HG02938 (cell line): ENCODE results near the gene TMOD2.

Experiments used
- ATAC-seq: cut with Tn5 transposase; IDR thresholded peaks from one replicate; pipeline ENCODE4 v1.9.1; 2021; ENCODE audit warnings: mild to moderate bottlenecking, moderate library complexity; ENCODE audit not compliant: unreplicated experiment

Gene TMOD2

DNA sequence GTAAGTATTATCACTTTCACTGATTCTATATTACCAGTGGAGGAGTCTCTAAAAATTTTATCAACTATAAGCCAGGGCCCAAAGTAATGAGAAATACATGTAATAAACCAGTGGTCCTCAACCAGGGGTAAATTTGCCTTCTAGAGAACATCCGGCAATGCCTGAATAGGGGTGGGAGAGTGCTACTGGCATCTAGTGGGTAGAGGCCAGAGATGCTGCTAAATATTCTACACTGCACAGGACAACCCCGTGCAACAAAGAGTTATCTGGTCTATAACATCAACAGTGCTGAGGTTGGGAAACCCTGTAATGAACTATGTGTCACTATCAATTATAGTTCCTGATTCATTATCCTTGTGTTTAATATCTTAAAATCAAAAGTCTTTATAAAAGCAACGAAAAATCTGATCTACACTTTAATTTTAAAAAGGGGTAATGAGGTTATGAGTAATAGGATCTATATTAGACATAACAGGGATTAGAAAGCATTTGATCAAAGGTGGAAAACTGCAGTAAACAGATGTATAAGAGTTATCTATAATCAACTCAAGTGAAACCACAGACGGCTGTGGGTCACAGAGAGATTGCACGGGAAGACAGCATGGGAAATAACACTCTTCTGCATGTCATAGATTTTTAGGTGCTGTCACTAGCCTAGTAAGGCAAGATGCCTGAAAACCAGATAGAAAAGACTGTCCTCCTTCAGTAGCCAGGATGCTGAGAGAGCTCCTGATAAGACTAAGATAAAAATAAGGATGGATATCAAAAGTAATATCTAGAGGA lies 16.0 kb upstream of the TMOD2 start:
- no peak for ATAC-seq

GRCh38 chr15:51736069-51736468 lies 15.3 kb upstream of the TMOD2 start:
- no peak for ATAC-seq

GRCh38 chr15:51736751-51737521 lies 14.5 kb upstream of the TMOD2 start:
- ATAC-seq = no peak

DNA sequence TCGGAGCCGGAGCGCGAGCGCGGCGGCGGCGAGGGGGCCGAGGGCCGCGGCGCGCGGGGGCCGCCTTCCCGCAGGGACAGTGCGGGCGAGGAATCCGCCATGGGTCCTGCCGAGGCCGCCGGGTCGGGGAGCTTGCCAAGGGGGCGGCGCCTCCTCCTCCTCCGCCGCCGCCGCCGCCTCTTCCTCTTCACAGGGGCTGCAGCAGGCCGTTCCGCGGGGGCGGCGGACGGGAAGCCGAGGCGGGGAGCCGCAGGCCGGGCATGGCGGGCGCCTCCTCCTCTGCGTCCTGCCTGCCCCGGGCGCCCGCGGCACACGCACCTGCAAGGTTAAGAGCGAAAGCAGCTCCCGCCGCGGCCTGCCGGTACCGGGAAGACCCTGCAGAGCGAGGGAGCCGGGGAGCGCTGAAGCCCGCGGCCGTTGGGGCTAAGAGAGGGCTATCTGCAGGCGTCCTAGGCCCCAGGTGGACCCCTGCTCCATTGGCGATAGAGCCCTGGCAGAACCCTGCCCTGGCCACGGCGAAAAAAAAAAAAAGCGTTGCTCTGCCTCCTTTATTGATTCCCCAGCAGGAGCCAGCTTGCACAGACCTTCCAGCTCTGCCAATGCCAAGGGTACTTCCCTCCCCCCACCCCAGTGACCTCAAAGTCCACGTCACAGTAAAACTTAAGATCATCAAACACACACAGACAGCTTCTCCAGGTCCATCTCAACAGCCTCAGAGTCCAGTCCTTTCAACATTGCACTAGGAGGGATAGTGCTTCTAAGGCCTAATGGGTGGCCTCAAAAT lies 13.7 kb upstream of the TMOD2 start, which contains the start of gene LYSMD2:
Gene LYSMD2, minus strand, starts transcription at position 134 of the 784 bp plus-strand sequence. Its CDS starts 33 bp downstream, at position 101.
- no peak for ATAC-seq

- ATAC-seq = no peak
These were observed 12.8 kb upstream of the TMOD2 start for GRCh38 chr15:51738553-51738952.

DNA sequence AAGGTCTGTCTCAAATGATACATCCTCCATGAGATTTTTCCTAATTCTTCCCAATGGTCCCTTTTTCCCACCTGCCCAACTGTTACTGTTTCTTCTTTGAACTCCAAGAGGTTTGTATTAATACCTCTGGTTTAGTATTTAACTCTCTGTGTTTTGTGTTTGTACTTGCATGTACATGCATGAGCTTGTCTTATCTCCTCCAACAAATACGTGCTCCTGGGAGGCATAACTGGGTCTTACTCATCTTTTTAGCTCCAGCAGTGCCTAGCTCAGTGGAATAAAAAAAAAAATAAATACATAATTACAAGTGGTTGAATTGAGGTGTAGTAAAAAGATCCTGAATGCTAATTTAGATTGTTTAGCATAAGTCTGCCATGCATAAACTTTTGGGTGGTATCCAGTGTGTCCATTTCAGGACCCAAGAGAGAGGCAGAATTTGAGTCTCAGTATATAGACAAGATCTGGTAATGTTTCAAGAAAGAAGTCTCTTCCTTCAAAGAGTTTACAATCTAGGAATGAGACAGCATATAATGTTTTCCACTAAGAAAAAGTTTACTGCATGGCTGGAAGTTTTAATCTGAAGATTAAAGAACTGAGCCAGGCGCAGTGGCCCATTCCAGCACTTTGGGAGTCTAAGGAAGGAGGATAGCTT lies 12.2 kb upstream of the TMOD2 start:
- no peak for ATAC-seq

GRCh38 chr15:51749307-51749706 lies 2.1 kb upstream of the TMOD2 start:
- ATAC-seq = no peak

GRCh38 chr15:51750186-51750585 lies 1.2 kb upstream of the TMOD2 start:
- ATAC-seq = no peak

GRCh38 chr15:51751697-51752683 lies 593 bp downstream of the TMOD2 start:
- ATAC-seq = peak; percentile 50

DNA sequence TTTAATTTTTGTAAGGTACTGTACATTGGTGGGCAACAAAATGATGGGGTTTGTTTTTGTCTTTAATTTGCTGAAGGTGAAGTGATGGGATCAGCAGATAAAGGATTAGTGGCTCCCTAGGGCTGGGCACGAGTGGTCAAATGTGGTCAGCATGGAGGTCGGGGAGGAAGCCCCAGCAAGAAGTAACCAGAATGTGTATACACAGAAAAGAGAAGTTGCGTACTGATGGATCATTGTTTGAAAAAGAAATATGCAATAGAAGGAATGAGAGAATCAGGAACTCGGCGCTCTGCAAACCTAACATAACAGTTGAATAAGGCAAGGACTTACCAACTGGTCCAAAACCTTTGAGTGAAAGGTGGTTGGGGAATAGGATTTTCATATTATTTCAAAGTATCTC lies 1.5 kb downstream of the TMOD2 start:
- no peak for ATAC-seq

GRCh38 chr15:51754267-51754666 lies 2.9 kb downstream of the TMOD2 start:
- ATAC-seq = no peak

DNA sequence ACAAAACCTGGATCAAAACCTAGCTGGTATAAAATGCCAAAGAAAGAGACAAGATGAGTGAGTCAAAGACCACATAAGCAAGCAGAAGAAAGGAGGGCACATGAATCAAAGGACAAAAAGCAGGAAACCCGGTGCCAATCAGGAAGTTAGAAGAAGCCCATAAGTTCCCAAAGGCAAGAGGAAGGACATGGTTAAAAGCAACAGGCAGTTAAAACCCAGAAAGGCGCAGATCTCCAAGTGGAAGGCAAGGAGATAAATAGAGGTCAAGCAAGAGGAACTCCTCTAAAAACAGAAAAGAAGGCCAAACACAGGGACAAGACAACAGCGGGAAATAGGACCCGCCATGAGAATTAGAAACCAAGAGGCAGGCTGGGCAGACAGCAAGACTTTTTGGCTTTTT lies 4.4 kb downstream of the TMOD2 start:
- ATAC-seq = no peak

GRCh38 chr15:51756482-51756881 lies 5.1 kb downstream of the TMOD2 start:
- no peak for ATAC-seq

GRCh38 chr15:51757450-51757849 lies 6.1 kb downstream of the TMOD2 start:
- no peak for ATAC-seq

DNA sequence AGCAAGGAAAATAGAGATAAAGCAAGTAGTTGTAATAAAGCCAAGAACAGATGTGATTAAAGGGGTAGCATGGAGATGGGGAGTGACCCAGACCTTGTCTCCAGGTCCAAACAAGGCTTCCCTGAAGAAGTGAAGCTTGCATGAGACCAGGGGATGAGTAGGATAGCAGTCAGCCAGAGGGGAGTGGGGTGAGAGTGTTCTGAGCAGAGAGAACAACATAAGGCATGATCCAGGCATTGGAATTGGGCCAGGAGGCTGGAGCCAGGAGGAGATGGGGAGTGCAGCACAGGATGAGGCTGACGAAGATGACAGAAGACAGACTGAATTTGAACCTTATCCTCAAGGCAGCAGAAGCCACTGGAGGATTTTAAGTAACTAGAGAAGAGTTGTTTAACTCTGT lies 7.2 kb downstream of the TMOD2 start:
- no peak for ATAC-seq

GRCh38 chr15:51759557-51760070 lies 8.2 kb downstream of the TMOD2 start:
- no peak for ATAC-seq

DNA sequence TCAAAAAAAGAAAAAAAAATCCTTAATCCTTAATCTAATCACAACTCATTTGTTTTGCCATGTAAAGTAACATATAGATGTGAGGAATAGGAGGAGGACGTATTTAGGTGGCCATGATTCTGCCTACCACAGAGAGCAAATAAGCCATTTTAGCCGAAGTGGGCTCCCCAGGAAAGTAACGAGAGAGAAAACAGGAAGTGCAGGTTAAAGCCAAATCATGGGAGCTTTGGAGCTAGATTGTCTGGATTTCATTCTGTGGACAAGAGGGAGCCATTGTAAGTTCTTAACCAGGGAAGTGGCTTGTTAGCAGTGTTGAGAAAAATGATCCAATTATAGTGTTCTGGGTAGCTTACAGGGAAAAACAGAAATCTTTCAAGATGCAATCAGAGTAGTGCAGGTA lies 9.4 kb downstream of the TMOD2 start:
- ATAC-seq = no peak

GRCh38 chr15:51765751-51766150 lies 14.4 kb downstream of the TMOD2 start:
- ATAC-seq = no peak

- ATAC-seq = no peak
These were observed 14.9 kb downstream of the TMOD2 start for GRCh38 chr15:51766341-51766740.
